ENCODE measurements around the gene BBS2.
"Not testable (repeated sequence)": the region's sequence is repeated elsewhere in the genome, so short reads cannot be mapped to it uniquely, and the experiment has no call there.

BBS2 gene

DNA sequence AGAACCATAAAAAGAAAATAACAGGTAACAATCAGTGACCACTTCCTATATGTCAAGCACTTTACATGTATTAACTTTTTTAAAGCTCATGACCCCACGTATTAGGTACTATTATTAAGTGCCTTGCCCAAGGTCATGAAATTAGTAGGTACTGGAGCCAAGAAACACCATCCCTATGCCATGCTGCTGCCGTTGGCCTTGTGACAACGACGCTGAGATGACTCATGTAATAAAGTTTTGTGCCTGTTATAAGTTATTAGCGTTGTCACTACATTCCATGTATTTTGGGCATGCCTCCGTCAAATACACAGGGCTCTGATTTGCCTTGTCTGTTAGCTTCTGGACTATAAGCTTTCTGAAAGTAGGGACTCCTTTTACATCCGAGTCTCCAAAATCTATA is 1.4 kb downstream of the BBS2 start:
- DNase-seq (ENCODE audit: low read depth), result no peak

DNA sequence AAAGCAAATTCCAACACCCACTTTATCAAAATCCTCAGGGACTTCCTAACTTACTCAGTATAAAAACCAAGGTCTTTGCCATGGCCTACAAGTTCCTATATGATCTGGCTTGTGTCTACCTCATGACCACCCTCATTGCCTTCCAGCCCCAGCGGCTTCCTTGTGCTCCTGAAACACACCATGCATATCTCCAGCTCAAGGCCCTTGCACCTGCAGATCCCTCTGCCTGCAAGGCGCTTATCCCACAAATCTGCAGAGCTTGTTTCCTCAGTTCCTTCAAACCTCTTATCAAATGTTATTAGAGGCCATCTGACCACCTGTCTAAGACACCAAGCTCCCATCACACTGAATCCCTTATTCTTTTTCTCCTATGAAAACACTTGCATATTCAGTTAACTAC is 2.6 kb downstream of the BBS2 start:
- DNase-seq (ENCODE audit: low read depth), result no peak

DNA sequence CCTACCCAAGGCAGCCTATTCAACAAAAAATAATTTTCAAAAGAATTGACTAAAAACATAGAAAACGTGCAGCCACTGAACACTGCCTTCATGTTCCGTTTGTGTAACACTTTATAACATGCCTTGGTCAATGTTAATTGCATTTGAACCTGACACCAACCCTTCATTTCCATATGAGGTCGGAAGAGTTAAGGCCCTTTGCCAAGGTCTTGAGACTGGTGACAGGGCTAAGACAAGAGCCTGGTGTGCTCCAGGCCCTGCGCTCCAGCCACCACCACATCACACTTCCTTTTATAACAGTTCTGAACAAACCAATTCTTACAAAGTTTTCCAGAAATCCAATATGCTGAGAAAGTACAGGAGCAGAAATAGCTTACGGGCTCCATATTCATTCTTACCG is 4.2 kb downstream of the BBS2 start:
- DNase-seq (ENCODE audit: low read depth), result no peak

DNA sequence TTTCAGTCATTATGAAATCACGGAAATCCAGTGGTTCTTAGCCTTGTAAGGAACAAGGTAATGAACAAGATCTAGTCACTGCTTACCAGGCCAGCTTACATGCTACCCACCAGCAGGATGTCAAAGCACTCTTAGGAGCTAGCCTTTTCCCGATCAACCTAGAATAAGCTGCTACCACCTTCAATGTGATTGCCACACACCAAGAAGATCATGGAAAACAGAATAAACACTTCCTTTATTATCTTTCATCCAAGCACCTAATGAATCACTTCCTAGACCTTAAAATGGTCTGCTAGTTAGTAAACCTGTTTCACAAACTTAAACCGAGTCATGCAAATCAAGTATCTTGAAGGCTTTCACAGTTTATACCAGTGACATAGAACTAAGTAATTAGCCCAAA is 5.0 kb downstream of the BBS2 start:
- DNase-seq (ENCODE audit: low read depth), result no peak

DNA sequence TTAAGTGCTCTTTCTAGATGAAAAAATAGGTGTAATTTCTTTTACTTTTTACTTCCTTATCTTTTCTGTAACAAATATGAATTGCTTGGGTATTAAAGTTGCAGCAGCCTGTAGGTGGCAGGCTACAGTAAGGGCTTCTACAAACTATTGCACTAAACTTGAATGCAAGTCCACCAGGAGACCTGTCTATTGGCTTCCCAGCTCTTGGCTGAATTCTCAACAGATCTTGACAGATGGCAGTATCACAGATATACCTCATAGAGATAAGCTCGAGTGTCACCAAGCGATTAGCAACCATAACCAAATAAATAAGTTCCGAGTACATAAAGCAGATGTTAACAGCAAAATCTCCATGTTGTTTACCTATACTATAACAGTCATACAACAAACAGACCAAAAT is 5.9 kb downstream of the BBS2 start:
- peak; percentile 61 for DNase-seq (ENCODE audit: low read depth)

DNA sequence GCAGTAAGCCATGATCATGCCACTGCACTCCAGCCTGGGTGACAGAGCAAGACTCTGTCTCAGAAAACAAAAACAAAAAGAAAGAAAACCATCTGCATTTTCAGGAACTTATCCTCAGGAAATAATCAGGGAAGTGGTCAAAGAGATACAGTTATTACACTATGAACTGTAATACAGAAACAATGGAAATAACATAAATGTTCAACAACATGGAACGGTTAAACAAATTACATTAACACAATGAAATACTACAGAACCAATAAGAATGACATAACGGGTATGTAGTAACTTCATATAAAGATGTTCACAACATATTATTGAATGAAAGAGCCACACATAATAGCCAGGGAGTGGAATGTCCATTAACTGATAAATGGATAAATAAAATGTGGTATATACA is 6.7 kb downstream of the BBS2 start:
- DNase-seq (ENCODE audit: low read depth), result no peak

DNA sequence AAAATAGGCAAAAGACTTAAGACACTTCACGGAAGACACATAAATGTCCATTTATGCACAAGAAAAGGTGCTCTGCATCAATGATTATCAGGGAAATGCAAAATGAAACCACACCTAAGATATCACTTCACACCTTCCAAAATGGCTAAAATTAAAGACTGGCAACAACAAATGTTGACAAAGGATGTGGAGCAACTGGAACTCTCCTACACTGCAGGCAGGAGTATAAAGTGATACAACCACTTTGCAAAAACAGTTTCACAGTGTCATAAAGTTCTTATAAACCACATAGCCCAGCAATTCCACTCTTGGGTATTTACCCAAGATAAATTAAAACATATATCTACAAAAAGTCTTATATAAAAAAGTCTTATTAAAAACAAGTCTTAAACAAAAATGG is 7.8 kb downstream of the BBS2 start:
- DNase-seq (ENCODE audit: low read depth), result no peak

DNA sequence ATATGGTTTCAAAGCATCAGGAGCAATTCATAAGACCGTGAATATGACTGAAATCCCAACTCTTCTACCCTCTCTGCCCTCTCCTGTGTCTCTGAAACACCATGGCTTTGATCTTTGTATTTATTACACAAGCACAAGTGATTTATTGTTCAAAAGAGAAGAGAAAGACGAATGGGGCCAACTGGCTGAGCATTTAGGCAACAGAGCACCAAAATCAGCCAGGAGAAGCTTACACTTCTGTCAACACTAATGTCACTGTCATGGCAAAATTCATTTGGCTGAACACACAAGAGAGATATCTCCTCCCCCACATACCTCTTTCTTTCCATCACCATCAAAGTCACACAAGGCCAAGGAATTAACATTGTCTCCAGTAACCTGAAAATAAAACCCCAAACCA is 9.3 kb downstream of the BBS2 start:
- DNase-seq (ENCODE audit: low read depth), result no peak

DNA sequence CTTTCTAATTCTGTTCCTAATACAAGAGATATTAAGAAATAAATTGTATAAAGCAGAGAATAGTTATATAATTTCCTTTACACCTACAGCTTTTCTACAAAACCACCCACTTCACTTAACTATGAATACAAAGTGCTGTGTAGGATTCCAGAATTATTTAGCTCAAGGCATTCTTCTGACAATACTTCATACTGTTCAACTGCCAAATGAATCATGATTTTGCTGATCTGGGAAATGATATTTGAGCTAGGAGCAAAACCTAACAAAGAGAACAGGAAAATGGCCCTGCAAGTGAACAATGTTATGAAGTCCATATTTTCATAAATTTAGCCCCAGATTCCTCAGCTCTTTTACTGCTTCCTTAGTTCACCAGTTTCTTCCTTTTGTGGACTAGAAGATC is 12.9 kb downstream of the BBS2 start:
- peak; percentile 37 for DNase-seq (ENCODE audit: low read depth)

DNA sequence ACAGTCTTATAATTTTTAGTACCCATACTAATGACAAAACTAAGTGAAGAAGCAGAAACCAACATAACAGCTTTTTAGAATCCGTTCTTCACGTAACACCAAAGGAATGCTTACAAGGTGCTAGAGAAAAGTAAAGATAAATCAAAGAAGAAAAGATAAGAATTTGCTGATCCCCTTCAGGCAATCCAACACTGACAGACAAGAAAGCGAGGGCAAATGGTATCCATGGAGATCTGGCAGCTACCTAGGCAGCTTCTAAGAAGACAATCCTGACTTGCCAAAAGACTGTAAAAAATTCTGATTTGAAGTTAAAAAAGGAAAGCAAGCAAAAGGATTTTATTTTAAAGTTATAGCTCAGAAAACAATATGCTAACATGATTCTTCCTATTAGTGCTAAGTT is 14.6 kb downstream of the BBS2 start:
- DNase-seq (ENCODE audit: low read depth), result no peak

DNA sequence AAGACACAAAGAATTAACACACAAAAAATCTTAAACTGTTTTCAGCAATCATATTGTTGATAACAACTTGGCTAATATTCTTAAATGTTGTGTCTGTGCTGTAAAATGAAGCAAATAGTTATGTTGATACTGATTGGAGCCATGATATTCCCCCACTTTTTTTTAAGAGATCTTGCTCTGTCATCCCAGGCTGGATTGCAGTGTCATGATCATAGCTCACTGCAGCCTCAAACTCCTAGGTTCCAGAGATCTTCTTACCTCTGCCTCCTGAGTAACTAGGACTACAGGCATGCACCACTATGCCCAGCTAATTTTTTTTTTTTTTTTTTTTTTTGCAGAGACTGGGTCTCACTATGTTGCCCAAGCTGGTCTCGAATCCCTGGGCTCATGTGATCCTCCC is 26.0 kb downstream of the BBS2 start:
- no peak for DNase-seq (ENCODE audit: low read depth)

DNA sequence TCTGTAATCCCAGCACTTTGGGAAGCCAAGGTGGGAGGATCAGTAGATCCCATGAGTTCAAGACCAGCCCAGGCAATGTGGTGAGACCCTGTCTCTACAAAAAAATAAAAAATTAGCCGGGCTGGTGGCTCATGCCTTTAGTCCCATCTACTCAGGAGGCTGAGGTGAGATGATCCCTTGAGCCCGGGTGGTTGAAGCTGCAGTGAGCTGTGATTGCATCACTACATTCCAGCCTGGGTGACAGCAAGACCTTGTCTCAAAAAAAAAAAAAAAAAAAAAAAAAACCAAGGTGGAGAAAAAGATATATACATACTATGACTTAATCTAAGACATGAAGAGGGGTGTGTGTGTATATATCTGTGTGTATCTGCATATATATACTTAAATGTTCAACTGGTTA is 26.7 kb downstream of the BBS2 start:
- DNase-seq (ENCODE audit: low read depth), result no peak

DNA sequence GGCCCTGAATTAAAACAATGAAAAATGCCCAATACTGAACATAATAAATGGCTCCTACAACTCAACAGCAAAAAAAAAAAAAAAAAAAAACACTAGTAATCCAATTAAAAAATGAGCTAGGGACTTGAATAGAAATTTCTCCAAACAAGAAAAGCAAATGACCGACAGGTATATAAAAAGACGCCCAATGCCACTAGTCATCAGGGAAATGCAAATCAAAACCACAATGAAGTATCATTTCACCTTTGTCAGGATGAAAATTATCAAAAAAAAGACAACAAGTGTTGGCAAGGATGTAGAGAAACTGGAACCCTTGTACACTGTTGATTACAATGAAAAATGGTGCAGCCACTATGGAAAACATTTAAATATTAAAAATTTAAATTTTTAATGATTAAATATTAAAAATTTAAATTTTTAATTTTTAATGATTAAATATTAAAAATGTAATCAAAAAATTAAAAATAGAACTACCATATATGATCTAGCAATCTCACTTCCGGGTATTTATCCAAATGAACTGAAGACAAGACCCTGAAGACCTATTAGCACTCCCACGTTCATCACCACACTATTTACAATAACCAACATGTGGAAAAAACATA is 28.1 kb downstream of the BBS2 start:
- DNase-seq (ENCODE audit: low read depth), result no peak

DNA sequence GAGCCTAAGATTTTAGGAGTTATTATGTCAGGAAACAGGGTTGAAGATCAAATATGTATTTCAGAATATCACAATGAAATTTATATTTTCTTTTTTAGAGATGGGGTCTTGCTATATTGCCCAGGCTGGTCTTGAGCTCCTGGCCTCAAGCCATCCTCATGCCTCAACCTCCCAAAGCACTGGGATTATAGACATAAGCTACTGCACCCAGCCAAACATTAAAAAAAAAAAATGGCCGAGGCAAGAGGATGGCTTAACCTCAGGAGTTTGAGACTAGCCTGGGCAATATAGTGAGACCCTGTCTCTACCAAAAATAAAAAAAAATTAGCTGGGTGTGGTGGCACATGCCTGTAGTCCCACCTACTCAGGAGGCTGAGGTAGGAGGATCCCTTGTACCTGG is 31.0 kb downstream of the BBS2 start:
- DNase-seq (ENCODE audit: low read depth), result not testable (repeated sequence)

DNA sequence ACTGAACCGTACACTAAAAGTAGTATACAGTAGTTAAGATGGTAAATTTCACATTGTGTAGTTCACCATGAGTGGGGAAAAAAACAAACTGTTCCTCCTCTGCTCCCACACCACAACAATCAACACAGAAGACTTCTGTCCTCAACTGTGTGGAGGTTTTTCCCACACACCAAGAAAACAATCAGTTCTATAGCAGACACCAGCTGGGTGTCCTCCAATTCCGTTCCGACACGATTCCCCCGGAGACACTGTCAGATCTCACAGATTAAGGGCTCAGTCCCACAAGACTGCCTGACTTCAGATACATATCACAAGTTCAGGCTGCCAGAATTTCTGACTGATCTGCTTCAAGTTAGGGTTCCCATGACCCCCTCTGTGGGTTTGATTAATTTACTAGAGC is 31.8 kb downstream of the BBS2 start:
- no peak for DNase-seq (ENCODE audit: low read depth)

DNA sequence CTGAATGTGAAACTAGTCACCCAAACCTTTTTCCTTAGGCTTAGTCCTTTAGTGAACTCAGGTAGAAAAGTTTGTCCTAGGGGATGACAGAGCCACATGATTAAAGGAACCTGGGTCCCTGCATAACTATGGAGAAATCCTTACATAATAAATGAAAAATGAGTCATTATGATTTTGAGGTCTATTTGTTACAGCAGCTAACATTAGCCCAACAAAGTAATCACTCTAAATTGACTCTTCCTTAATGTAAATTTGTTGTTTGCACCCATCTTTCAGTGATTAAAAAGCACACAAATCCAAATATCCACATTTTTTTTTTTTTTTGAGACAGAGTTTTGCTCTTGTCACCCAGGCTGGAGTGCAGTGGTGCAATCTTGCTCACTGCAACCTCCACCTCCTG is 36.4 kb downstream of the BBS2 start:
- no peak for DNase-seq (ENCODE audit: low read depth)

DNA sequence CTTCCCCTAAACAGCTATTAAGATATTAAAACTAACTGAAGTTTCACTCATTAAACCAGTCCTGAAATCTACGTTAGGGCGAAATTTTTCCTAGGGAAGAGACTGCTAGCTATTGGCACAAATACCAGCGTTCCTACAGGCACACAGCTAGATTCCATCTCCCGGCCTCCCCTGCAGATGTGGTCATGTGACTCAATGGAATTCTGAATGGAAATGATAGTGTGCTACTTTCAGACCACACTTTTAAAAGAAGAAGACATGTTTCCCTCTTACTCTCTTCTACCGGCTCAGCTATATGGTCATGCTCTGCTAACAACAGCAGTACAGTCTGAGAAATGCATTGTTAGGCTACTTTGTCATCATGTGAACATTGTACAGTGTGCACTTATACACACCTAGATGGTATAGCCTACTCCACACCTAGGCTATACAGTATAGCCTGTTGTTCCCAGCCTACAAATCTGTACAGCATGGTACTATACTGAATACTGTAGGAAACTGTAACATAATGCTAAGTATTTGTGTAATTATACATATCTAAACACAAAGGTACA is 37.1 kb downstream of the BBS2 start:
- no peak for DNase-seq (ENCODE audit: low read depth)

DNA sequence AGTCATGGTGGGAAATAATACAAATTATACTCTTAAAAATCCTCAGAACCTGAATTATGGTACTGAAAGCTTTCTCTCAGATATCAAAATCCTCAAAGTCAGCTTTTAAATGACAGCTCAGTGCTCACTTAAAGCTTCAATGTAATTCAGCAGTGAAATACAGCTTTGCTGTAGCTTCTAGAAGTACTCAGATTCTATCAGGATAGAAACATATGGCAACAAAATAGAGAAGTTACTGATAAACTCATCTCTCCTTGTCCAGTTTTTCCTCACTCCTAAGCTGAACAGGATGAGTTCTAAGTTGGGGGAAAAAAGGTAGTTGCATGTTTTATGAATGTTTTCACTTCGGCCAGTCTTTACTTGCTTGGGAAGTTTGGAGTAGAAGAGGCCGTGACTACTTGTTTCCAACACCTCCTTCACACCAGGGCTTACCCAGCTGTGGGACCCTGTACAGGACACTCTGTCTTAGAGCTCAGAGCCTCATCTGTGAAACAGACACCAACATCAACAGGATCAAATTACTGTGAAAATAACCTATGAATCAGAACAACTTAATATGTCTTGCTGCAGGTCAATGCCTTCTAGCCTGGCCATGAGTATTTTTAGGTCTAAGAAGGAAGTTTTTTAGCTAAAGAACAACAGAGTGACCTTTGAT is 38.2 kb downstream of the BBS2 start:
- peak; percentile 8 for DNase-seq (ENCODE audit: low read depth)

DNA sequence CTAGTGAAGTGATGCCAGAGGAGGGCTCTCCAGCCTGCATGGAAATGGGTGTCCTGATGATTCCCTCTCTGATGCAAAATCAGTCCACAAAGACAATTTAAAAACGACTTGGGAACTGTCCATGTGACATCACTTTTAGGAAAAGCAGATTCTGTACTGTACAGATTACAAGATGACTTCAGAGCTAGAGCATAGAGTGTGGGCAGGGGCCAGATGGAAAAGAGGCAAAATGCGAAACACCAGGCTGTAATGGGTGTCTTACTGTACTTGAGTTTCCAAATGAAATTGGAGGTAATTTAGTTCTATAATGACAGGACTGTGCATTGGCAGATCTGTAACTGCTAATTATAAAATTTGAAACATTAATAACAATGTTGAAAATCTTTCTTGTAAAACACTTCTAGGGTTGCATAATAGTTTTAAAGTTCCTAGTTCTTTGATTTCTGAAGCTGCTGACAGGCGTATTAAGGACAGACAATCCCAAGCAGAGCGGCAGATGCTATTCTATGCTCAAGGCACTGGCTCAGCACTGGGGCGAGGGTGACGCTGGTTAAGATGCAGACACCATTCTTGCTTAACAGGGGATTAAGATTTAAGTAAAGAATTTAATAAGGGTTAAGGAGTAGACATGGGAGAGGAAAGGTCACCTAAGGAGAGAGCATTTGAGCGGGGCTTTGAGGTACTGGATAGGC is 38.9 kb downstream of the BBS2 start:
- DNase-seq (ENCODE audit: low read depth), result no peak

DNA sequence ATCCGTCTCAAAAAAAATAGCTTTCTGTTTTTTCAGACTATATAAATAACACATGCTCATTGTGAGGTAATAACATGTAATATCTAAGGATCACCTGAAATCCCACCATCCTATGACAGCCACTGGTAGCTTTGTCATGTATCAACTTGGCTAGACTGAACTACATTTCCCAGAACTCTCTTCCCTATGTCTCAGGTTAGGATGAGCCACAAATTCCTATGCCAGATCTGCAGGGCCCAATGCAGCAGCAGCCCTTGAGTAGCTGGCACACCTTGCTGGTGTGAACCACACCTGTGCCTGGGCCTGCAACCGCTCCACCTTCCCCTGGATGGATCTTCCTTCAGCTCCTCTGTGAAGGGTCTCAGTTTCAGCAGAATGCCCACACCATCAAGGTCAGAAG is 40.4 kb downstream of the BBS2 start:
- no peak for DNase-seq (ENCODE audit: low read depth)

DNA sequence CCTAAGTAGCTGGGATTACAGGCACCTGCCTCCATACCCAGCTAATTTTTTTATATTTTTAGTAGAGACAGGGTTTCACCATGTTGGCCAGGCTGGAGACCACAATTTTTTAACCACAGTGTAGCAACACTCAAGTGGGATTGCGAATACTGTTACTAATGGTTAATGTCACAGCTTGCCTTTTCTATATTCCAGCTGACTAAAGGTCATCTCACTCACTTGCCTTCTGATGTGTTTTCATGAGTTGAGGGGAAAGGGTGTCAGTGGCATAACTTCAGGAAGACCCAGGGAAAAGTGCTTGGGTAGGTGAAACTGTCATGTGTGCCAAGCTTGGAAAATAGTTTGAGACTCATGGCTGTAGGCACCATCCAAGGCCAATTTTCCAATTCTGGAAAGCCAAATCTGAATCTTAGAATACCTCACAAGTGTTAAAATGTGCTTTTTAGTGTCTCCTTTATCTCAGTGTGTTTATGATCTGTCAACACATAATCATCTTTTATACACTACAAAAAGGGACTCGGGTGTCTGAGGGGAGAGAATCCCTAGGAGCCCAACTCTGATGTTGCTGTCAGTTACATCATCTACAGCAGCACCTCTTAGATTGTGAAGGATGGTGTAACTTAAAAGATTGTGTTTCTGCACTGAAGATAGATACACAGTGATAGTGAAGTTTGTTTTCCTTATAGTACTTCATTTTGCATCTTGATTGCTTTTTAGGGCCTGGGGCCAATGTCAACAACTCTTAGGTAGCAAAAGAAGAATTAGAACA is 41.4 kb downstream of the BBS2 start:
- DNase-seq (ENCODE audit: low read depth), result peak; percentile 13

DNA sequence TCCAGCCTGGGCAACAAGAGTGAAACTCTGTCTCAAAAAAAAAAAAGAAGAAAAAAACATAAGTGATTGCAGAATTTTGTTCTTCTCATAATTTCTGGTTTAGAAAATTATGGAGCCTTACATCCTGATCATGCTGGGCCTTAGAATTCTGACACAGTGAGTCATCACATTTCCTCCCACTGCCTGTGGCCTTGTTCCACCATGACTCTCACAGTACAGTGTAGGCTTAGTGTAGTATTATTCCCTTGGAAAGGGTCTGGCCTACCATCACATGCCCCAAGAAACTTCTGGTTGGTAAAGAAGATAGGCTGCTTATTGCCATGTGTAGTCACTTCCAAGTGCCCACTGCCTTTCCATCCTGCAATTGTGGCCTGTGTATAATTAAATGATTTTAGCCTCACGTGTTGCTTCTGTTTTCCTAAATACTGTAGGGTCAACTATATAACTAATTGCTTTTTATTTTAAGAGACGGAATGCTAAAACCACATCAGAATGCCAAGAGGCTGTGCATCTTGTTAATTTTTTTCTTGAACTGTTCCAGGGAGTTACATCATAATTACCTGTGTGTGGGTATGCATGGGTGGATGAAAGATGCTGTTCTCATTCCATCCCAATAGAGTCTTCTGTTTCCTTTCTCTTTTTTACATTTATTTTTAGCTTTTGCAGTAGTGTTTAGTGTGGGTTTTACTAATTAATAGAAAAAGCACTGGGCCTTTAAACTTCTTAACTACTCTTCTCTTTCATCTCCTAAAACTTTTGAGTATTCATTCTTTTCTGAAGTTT is 42.5 kb downstream of the BBS2 start:
- DNase-seq (ENCODE audit: low read depth), result peak; percentile 78

Data from fibroblast of gingiva (primary cell).